ENCODE data around the gene EIF4A3.

The EIF4A3 gene

GRCh38 chr17:80195141-80195540 lies 48.2 kb upstream of the EIF4A3 start:
- Histone ChIP-seq H4K20me1 (ENCODE audit: insufficient read depth, low read length) (0 out of 2 replicates have a peak, but pooled peaks cover 5% of the 10 kb centered on the region), H3K4me1 (ENCODE audit: insufficient read depth, low read length) (no peaks in the 10 kb centered on the region), H3K79me2 (ENCODE audit: insufficient read depth, low read length) (no peaks in the 10 kb centered on the region), H3K36me3 (ENCODE audit: insufficient read depth, low read length) (no peaks in the 10 kb centered on the region), H2AFZ (ENCODE audit: low read depth, low read length) (no peak overlapping the region), H3K4me2 (ENCODE audit: insufficient read depth, low read length) (no peak overlapping the region), H3K27ac (ENCODE audit: low read length) (no peak overlapping the region), H3K27me3 (ENCODE audit: insufficient read depth, low read length, poor library complexity) (no peaks in the 10 kb centered on the region), H3K4me3 (ENCODE audit: low read depth in 1 of 2, low read length in 2 of 2) (no peak overlapping the region), H3K9ac (ENCODE audit: low read depth, low read length) (no peak overlapping the region), H3K9me3 (ENCODE audit: insufficient read depth, low read length, severe bottlenecking) (no peaks in the 10 kb centered on the region)
- no peak for TF ChIP-seq CTCF (IDR thresholded peaks at IDR 0.05; ENCODE audit: borderline replicate concordance, extremely low read depth, low read length, poor library complexity, severe bottlenecking)
- TF ChIP-seq EZH2 (IDR thresholded peaks at IDR 0.05; ENCODE audit: borderline replicate concordance, low read depth, low read length, severe bottlenecking) = no peak
- DNase-seq (no peak), ATAC-seq (ENCODE audit: insufficient read depth, low read depth) (no peak)

GRCh38 chr17:80191865-80192661 lies 45.1 kb upstream of the EIF4A3 start:
- H3K4me3 ChIP-seq (ENCODE audit: low read depth in 1 of 2, low read length in 2 of 2) = no peak overlapping the region
- H3K4me1 ChIP-seq (ENCODE audit: insufficient read depth, low read length) = no peaks in the 10 kb centered on the region
- ATAC-seq (ENCODE audit: insufficient read depth, low read depth) (no peak), DNase-seq (no peak)
- no peaks in the 10 kb centered on the region for H3K36me3 ChIP-seq (ENCODE audit: insufficient read depth, low read length)
- no peak for TF ChIP-seq EZH2 (IDR thresholded peaks at IDR 0.05; ENCODE audit: borderline replicate concordance, low read depth, low read length, severe bottlenecking)
- TF ChIP-seq CTCF (IDR thresholded peaks at IDR 0.05; ENCODE audit: borderline replicate concordance, extremely low read depth, low read length, poor library complexity, severe bottlenecking) = no peak
- H3K9ac ChIP-seq (ENCODE audit: low read depth, low read length) = no peak overlapping the region
- 0 out of 2 replicates have a peak, but pooled peaks cover 5% of the 10 kb centered on the region for H4K20me1 ChIP-seq (ENCODE audit: insufficient read depth, low read length)
- H2AFZ ChIP-seq (ENCODE audit: low read depth, low read length) = no peak overlapping the region
- no peaks in the 10 kb centered on the region for H3K9me3 ChIP-seq (ENCODE audit: insufficient read depth, low read length, severe bottlenecking)
- no peaks in the 10 kb centered on the region for H3K79me2 ChIP-seq (ENCODE audit: insufficient read depth, low read length)
- H3K27me3 ChIP-seq (ENCODE audit: insufficient read depth, low read length, poor library complexity) = no peaks in the 10 kb centered on the region
- H3K27ac ChIP-seq (ENCODE audit: low read length) = no peak overlapping the region
- H3K4me2 ChIP-seq (ENCODE audit: insufficient read depth, low read length) = no peak overlapping the region

- no peaks in the 10 kb centered on the region for H3K4me1 ChIP-seq (ENCODE audit: insufficient read depth, low read length)
- H3K79me2 ChIP-seq (ENCODE audit: insufficient read depth, low read length) = no peaks in the 10 kb centered on the region
- no peak for DNase-seq
- no peak overlapping the region for H2AFZ ChIP-seq (ENCODE audit: low read depth, low read length)
- no peak overlapping the region for H3K27ac ChIP-seq (ENCODE audit: low read length)
- no peaks in the 10 kb centered on the region for H3K36me3 ChIP-seq (ENCODE audit: insufficient read depth, low read length)
- ATAC-seq (ENCODE audit: insufficient read depth, low read depth) = no peak
- no peaks in the 10 kb centered on the region for H3K27me3 ChIP-seq (ENCODE audit: insufficient read depth, low read length, poor library complexity)
- peaks cover 8% of the 10 kb centered on the region; the same call in 1 of the 2 replicates for H4K20me1 ChIP-seq (ENCODE audit: insufficient read depth, low read length)
- H3K4me3 ChIP-seq (ENCODE audit: low read depth in 1 of 2, low read length in 2 of 2) = no peak overlapping the region
- no peaks in the 10 kb centered on the region for H3K9me3 ChIP-seq (ENCODE audit: insufficient read depth, low read length, severe bottlenecking)
- no peak overlapping the region for H3K9ac ChIP-seq (ENCODE audit: low read depth, low read length)
- TF ChIP-seq EZH2 (IDR thresholded peaks at IDR 0.05; ENCODE audit: borderline replicate concordance, low read depth, low read length, severe bottlenecking) (no peak), CTCF (IDR thresholded peaks at IDR 0.05; ENCODE audit: borderline replicate concordance, extremely low read depth, low read length, poor library complexity, severe bottlenecking) (no peak)
- no peak overlapping the region for H3K4me2 ChIP-seq (ENCODE audit: insufficient read depth, low read length)
These were observed 44.3 kb upstream of the EIF4A3 start for GRCh38 chr17:80191192-80191591.

All from DND-41 (cell line).